ENCODE results near the gene CAPN12.

GRCh38 chr19:38684862-38685665, 59.2 kb downstream of the CAPN12 start:
- TF ChIP-seq, protein P1, sequence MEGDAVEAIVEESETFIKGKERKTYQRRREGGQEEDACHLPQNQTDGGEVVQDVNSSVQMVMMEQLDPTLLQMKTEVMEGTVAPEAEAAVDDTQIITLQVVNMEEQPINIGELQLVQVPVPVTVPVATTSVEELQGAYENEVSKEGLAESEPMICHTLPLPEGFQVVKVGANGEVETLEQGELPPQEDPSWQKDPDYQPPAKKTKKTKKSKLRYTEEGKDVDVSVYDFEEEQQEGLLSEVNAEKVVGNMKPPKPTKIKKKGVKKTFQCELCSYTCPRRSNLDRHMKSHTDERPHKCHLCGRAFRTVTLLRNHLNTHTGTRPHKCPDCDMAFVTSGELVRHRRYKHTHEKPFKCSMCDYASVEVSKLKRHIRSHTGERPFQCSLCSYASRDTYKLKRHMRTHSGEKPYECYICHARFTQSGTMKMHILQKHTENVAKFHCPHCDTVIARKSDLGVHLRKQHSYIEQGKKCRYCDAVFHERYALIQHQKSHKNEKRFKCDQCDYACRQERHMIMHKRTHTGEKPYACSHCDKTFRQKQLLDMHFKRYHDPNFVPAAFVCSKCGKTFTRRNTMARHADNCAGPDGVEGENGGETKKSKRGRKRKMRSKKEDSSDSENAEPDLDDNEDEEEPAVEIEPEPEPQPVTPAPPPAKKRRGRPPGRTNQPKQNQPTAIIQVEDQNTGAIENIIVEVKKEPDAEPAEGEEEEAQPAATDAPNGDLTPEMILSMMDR (IDR thresholded peaks at IDR 0.05; ENCODE audit: control extremely low read depth in 1 of 3, insufficient read depth in 1 of 3, low read depth in 1 of 3, low read length in 3 of 3): no peak
- no peak for TF ChIP-seq RNF2 (IDR thresholded peaks at IDR 0.05; ENCODE audit: borderline replicate concordance, low read depth, low read length, missing control alignments, poor library complexity, severe bottlenecking)
- TF ChIP-seq, protein P2, sequence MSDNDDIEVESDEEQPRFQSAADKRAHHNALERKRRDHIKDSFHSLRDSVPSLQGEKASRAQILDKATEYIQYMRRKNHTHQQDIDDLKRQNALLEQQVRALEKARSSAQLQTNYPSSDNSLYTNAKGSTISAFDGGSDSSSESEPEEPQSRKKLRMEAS (IDR thresholded peaks at IDR 0.05): no peak
- TF ChIP-seq RAD21 (IDR thresholded peaks at IDR 0.05 in 1 of 2, conservative IDR thresholded peaks at IDR 0.05 in 1 of 2; ENCODE audit: low read depth in 2 of 2, low read length in 2 of 2): no peak
- no peak for TF ChIP-seq BACH1 (IDR thresholded peaks at IDR 0.05; ENCODE audit: low read length)
- TF ChIP-seq SIX5 (IDR thresholded peaks at IDR 0.05; ENCODE audit: low read depth, low read length): no peak
- TF ChIP-seq SIN3A (conservative IDR thresholded peaks at IDR 0.05 in 1 of 2, IDR thresholded peaks at IDR 0.05 in 1 of 2; ENCODE audit: low read depth in 1 of 2, low read length in 2 of 2): no peak
- no peak for TF ChIP-seq HDAC2 (IDR thresholded peaks at IDR 0.05; ENCODE audit: borderline replicate concordance in 1 of 2, low read depth in 2 of 2, low read length in 2 of 2)
- no peak for TF ChIP-seq TEAD4 (IDR thresholded peaks at IDR 0.05; ENCODE audit: low read depth, low read length)
- no peak for TF ChIP-seq TAF1 (IDR thresholded peaks at IDR 0.05; ENCODE audit: low read depth, low read length)
- TF ChIP-seq EZH2 (IDR thresholded peaks at IDR 0.05; ENCODE audit: low read depth, low read length, severe bottlenecking): no peak
- TF ChIP-seq, protein P3, sequence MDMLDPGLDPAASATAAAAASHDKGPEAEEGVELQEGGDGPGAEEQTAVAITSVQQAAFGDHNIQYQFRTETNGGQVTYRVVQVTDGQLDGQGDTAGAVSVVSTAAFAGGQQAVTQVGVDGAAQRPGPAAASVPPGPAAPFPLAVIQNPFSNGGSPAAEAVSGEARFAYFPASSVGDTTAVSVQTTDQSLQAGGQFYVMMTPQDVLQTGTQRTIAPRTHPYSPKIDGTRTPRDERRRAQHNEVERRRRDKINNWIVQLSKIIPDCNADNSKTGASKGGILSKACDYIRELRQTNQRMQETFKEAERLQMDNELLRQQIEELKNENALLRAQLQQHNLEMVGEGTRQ (IDR thresholded peaks at IDR 0.05; ENCODE audit: low read length): no peak
- peak; percentile 42; the same call in 1 of the 2 replicates for TF ChIP-seq POLR2AphosphoS5 (IDR thresholded peaks at IDR 0.05; ENCODE audit: low read depth, low read length)
